Liver (tissue), 3 donors: Measurements from ENCODE around the gene KDM5B.

Source experiments
- HNF4G ChIP-seq: IDR thresholded peaks from 2 replicates; pipeline ENCODE4 v1.6.1; 2016; ENCODE audit warnings: antibody characterized with exemption
- JUND ChIP-seq, 2 donors: IDR thresholded peaks; 2 replicates each; pipeline ENCODE4 v1.6.1; 2016; ENCODE audit warnings: antibody characterized with exemption in 2 of 2
- MAX ChIP-seq: IDR thresholded peaks from 2 replicates; pipeline ENCODE4 v1.6.1; 2016; ENCODE audit warnings: antibody characterized with exemption
- RAD21 ChIP-seq, 2 donors: IDR thresholded peaks; 2 replicates each; pipeline ENCODE4 v1.6.1; 2016; ENCODE audit warnings: antibody characterized with exemption in 2 of 2, mild to moderate bottlenecking in 2 of 2
- REST ChIP-seq: IDR thresholded peaks from 2 replicates; pipeline ENCODE4 v1.6.1; 2016; ENCODE audit warnings: antibody characterized with exemption, mild to moderate bottlenecking
- RXRA ChIP-seq, 2 donors: IDR thresholded peaks; 2 replicates each; pipeline ENCODE4 v1.6.1; 2017 to 2018; ENCODE audit warnings: antibody characterized with exemption in 2 of 2, mild to moderate bottlenecking in 1 of 2
- TAF1 ChIP-seq: conservative IDR thresholded peaks from 2 replicates; pipeline ENCODE4 v1.6.1; 2016; ENCODE audit warnings: antibody characterized with exemption, mild to moderate bottlenecking
- TF ChIP-seq, protein P1 (sequence below): fragments of 150-350 bp; IDR thresholded peaks from 2 replicates; pipeline ENCODE4 v1.5.1; 2017; ENCODE audit warnings: improper control_type of control experiment, low read depth, low read length; ENCODE audit not compliant: missing input control
- TF ChIP-seq, protein P2 (sequence below): IDR thresholded peaks from 2 replicates; pipeline ENCODE4 v1.6.1; 2016; ENCODE audit warnings: antibody characterized with exemption
- TF ChIP-seq, protein P3 (sequence below): IDR thresholded peaks from 2 replicates; pipeline ENCODE4 v1.6.1; 2016; ENCODE audit warnings: antibody characterized with exemption
- donor health status: healthy.
- donor health status: healthy.

- TF ChIP-seq, protein P1, sequence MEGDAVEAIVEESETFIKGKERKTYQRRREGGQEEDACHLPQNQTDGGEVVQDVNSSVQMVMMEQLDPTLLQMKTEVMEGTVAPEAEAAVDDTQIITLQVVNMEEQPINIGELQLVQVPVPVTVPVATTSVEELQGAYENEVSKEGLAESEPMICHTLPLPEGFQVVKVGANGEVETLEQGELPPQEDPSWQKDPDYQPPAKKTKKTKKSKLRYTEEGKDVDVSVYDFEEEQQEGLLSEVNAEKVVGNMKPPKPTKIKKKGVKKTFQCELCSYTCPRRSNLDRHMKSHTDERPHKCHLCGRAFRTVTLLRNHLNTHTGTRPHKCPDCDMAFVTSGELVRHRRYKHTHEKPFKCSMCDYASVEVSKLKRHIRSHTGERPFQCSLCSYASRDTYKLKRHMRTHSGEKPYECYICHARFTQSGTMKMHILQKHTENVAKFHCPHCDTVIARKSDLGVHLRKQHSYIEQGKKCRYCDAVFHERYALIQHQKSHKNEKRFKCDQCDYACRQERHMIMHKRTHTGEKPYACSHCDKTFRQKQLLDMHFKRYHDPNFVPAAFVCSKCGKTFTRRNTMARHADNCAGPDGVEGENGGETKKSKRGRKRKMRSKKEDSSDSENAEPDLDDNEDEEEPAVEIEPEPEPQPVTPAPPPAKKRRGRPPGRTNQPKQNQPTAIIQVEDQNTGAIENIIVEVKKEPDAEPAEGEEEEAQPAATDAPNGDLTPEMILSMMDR = no peak
- TF ChIP-seq HNF4G = no peak
- TF ChIP-seq REST = no peak
- no peak for TF ChIP-seq JUND (IDR thresholded peaks at IDR 0.05)
- no peak for TF ChIP-seq RXRA (IDR thresholded peaks at IDR 0.05)
- TF ChIP-seq TAF1 = no peak
- no peak for TF ChIP-seq RAD21 (IDR thresholded peaks at IDR 0.05)
- TF ChIP-seq, protein P2, sequence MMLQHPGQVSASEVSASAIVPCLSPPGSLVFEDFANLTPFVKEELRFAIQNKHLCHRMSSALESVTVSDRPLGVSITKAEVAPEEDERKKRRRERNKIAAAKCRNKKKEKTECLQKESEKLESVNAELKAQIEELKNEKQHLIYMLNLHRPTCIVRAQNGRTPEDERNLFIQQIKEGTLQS = no peak
- TF ChIP-seq, protein P3, sequence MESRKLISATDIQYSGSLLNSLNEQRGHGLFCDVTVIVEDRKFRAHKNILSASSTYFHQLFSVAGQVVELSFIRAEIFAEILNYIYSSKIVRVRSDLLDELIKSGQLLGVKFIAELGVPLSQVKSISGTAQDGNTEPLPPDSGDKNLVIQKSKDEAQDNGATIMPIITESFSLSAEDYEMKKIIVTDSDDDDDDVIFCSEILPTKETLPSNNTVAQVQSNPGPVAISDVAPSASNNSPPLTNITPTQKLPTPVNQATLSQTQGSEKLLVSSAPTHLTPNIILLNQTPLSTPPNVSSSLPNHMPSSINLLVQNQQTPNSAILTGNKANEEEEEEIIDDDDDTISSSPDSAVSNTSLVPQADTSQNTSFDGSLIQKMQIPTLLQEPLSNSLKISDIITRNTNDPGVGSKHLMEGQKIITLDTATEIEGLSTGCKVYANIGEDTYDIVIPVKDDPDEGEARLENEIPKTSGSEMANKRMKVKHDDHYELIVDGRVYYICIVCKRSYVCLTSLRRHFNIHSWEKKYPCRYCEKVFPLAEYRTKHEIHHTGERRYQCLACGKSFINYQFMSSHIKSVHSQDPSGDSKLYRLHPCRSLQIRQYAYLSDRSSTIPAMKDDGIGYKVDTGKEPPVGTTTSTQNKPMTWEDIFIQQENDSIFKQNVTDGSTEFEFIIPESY = no peak
- TF ChIP-seq MAX = no peak
Observed at GRCh38 chr1:202683029-202683428, 125.2 kb downstream of the KDM5B start.
